Endothelial cell of hepatic sinusoid (primary cell): ENCODE results near the gene BPIFB3.
"Not testable (repeated sequence)": the region's sequence is repeated elsewhere in the genome, so short reads cannot be mapped to it uniquely, and the experiment has no call there.

Experiments
- in situ Hi-C: cut with HindIII; loops from 2 replicates; pipeline ENCODE4 v1.10.0; 2017; ENCODE audit warnings: low sequenced_read_pairs

BPIFB3 gene

DNA sequence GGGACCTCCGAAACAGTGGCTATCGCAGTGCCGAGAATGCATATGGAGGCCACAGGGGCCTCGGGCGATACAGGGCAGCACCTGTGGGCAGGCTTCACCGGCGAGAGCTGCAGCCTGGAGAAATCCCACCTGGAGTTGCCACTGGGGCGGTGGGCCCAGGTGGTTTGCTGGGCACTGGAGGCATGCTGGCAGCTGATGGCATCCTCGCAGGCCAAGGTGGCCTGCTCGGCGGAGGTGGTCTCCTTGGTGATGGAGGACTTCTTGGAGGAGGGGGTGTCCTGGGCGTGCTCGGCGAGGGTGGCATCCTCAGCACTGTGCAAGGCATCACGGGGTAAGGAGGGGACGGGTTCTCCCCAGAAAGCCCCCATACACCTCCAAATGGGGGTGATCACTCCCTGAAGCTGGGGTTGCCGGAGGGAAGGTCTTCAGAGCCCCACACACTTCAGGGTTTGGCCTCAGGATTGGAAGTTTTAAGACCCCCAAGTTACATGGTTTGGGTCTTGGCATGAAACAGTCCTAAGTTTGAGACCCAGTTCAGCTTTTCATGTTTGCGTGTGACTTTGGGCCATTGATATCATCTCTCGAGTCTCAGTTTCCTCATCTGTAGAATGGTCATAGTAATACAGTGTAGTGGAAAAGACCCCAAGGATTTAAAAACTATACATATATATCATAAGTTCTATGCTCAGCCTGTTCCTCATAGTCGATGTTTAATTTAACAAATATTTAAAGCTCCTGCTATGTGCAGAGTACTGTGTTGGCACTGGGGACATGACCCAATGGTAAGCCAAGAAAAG lies 30.0 kb downstream of the BPIFB3 start:
- in situ Hi-C loops = no loop called here

DNA sequence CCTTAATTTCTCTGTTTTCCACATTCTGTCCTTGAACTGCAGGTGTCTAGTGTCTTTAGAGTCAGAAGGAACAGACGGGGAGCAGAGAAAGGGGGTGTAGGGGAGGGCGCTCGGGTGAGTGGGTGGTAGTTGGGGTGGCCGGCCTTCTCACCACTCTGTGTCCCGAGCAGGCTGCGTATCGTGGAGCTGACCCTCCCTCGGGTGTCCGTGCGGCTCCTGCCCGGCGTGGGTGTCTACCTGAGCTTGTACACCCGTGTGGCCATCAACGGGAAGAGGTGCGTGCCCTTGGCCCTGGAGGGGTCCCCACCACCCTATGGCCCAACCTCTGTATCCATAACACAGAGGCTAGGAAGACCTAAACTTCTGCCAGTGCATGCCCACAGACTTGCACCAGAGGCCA lies 31.0 kb downstream of the BPIFB3 start:
- in situ Hi-C loops = no loop called here

DNA sequence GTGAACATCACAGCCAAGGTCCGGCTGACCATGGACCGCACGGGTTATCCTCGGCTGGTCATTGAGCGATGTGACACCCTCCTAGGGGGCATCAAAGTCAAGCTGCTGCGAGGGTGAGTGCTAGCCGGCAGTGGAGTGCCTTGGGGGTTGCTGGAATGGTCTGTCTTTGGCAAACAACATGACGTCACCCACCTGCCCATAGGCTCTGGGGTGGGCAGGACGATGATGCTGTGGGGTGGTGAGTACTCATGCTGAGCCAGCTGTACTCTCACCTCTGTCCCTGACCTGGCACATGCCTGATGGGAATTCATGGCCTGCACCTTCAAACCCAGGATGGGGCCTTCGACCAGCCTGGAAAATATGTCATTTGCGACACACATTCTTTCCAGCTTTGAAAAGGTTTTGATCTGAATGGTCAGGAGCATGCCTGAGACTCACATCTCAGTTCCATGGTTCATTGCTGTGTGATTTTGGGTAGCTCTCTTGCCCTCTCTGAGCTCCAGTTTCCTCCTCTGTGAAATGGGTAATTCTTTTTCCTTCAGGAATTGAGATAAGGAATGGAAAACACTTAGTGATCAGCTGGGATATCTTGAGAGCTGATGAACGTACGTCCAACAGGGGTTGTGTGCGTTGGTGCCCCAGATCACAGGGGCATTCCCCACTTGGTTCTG lies 32.5 kb downstream of the BPIFB3 start:
- in situ Hi-C loops = no loop called here

DNA sequence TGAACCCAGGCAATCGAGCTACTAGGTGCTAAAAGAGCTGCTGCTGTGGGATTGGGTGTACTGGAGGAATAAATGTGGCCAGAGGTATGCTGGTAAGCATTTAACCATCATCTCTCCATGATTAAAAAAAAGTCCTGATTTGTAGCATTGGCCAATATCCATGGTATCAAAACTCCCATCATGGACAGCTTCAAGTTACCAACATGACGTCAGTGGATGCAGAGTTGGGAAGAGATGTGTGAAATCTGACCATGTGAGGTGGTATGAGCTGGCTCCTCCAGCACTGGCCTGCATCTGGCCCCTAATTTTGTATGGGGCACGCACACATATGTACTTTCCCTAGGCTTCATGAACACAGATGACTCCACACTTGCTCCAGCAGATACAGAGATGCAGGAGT lies 37.4 kb downstream of the BPIFB3 start:
- in situ Hi-C loops = no loop called here

DNA sequence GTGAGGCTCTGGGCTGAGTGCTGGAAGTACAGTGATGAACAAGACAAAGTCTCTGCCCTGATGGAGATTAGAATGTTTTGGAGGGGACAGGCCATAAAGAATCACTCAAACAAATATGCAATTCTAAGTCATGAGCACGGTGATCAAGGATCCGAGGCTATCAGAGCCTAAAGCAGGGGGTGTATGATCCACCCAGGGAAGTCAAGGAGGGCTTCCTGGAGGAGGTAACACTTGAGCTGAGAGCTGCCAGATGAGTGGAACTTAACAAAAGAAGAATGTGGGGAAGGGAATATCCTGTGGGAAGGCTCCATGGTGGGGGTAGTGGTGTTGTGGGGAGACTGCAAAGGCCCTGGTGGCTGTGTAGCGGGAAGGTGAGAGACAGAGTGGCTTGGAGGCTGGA lies 38.0 kb downstream of the BPIFB3 start:
- in situ Hi-C loops = no loop called here

DNA sequence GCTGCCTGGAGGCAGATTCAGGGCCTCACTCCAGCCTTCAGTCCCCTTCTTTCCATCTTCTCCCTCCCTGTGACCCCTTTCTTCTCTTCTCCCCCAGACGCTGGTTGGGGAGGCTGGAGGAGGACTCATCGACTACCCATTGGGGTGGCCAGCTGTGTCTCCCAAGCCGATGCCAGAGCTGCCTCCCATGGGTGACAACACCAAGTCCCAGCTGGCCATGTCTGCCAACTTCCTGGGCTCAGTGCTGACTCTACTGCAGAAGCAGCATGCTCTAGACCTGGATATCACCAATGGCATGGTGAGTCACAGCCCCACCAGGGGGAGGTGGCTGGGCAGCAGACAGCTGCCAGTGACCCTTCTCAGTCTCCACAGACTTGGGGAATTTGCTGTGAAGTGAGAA lies 38.7 kb downstream of the BPIFB3 start:
- in situ Hi-C loops = no loop called here

DNA sequence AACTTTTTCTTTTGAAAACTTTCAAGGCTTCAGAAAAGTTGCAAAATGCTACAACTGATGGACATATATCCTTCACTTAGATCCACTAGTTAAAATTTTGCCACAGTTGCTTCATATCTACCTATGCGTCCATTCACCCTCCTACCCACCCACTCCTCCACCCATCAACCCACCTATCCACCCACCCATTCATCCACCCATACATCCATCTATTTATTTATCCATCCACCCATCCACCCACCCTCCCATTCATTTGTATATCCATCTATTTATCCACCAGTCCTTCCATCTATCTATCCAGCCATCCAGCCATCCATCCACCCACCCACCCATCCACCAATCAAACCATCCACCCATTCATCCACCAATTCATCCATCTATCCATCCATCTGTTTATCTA lies 39.4 kb downstream of the BPIFB3 start:
- in situ Hi-C loops = no loop called here

DNA sequence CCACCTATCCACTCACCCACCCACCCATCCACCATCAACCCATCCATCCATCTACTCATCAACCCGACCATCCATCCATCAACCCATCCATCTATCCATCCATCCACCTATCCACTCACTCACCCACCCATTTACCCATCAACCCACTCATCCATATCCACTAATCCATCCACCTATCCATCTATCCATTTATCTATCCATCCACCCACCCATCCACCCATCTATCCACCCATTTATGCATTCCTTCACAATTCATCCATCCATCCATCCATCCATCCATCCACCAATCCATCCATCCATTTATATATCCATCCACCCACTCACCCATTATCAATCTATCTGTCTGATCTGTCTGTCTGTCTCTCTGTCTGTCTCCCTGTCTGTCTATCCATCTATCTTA lies 39.9 kb downstream of the BPIFB3 start:
- in situ Hi-C loops = no loop called here

DNA sequence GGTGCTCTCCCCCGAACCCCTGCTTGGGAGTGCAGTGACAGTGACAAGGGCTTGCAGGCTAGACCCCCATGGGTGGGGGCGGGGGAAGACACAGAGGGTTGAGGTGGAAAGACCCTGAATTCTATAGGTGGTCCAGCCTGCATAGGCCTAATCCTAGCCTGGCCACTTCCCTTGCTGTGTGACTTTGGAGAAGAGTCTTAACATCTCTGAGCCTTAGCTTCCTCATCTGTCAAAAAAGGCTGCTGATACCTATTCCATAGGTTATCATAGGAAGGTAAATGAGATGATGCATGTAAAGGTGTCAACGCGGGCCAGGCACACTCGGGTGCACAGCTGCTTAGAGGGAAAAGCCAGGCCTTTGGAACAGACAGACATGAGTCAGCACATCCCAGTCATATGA lies 41.5 kb downstream of the BPIFB3 start:
- in situ Hi-C loops = no loop called here

DNA sequence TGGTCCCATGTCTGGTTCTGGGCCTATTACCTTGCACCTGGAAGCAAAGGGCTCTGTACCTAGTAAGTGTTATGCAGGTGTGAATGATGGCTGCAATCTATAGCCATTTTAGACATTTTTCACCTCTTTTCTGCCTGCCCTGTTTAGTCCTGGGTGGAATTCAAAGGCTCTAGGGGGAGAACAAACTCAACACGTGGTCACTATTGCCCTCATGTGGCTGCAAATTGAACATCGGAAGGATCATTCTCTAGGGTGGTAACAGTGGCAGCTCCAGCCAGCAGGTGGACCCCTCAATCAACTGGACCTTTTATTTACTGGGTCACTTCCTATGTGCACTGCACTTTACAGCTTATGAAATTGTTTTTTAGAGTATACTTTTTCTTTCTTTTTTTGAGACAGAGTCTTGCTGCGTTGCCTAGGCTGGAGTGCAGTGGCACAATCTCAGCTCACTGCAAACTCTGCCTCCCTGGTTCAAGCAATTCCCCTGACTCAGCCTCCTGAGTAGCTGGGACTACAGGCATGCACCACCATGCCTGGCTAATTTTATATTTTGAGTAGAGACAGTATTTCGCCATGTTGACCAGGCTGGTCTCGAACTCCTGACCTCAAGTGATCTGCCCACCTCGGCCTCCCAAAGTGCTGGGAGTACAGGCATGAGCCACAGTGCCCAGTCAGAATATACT lies 42.3 kb downstream of the BPIFB3 start:
- in situ Hi-C loops = not testable (repeated sequence)

DNA sequence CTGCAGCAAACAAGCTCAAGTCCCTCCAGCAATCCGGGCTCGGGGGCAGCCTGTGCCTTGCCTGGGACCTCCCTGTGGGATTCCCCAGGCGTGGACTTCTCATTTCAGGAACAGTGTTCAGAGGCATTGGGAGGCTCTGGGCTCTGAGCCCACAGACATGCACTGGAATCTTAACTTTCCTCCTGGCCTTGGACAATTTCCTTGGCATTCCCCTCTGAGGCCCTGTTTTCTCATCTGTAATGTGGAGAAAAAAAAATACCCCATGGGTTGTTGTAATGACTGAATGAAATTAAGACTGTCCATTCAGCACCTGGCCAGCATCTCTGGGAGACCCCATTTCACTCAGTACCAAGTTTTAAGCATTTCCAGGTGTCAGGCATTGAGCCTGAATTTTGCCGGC lies 43.3 kb downstream of the BPIFB3 start:
- in situ Hi-C loops = no loop called here

DNA sequence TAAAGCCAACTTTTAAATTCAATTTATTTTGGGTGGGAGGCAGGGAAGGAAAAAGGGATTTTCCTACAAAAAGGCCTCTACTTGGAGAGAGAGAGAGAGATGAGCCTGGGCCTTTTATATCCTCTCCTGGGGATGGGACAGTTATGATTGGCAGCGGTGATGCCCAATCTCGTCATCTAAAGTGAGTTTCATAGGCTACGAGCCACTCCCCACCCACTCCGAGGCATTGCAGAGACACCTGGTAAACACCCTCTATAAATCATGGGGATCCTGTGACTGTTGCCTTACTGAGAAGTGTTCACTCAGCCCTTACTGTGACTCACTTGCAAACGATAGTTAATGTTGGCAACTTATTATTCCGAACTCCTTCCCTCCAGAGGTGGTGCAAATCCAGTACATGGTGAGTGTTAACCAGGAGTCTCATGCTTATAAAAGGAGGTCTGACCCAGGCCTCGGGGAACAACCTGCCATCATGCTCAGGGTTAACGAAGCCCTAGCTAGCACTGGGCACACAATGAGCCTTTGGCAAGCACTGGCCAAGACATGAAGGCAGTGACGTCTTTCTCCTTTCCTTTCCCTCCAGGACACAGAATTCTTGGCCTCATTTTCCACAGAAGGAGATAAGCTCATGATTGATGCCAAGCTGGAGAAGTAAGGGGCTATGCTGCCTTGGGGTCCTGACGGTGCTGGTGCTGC lies 46.3 kb downstream of the BPIFB3 start:
- in situ Hi-C loops = no loop called here

DNA sequence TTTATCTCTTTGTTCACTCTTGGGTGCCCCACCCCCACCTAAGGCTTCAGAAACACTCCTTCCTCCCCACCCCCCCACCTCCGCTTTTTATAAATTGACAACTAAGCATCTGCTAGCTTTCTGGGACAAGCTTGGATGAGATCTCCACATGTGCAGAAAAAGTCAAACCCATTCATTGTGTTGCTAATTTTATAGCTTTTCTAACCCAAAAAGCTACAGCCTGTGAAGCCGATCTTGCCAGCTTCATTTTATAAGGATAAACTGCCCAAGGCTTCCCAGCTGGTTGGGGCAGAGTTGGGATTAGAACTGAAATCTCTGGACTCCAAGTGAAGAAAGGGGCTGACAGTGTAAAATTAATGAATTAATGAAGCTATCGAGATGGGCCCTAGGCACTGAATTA lies 49.9 kb downstream of the BPIFB3 start:
- in situ Hi-C loops = no loop called here

DNA sequence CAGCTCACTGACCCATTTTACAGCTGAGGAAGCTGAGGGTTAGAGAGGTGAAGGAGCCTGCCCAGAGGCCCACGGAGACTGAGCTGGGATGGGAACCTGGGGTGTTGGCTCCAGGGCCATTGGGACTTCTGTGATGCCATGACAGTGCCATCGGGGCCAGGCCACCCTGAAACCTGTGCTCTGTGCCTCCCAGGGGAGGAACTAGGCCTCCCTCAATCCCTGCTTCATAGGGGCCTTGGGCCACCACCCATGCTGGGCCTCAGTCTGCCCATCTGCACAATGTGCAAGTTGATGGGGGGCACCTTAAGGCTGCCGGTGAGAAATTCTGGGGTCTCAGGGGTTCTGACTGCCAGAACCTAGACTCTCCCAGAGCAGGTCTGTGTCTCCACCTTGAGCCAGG lies 50.6 kb downstream of the BPIFB3 start:
- in situ Hi-C loops = no loop called here

DNA sequence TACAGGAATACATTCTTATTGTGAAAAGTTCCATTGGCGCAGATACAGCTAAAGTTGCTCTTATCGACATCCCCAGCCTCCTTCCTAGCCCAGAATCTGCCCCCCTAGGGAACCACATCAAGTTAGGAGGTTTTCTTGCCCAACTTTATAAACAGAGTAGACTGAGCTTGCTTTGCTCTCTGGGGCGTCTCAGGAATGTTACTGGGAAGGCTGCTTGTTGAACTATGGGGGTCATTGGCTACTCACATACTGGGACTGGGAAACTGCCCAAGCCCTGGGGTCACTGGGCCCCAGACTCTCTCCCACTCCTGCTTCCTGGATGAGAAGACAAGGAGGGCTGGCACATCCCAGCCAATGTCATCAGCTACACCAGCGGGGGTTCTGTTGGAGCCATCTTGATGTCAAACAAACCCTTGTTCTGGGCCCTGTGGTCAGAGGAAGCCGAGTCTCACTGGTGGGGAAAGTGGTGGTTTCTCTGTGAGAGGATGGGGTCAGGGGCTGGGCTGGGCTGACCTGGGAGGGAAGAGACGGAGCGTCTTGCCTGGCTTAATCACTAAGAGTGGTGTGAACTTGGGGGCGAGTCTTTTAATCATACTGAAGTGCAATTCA lies 51.7 kb downstream of the BPIFB3 start:
- in situ Hi-C loops = no loop called here

DNA sequence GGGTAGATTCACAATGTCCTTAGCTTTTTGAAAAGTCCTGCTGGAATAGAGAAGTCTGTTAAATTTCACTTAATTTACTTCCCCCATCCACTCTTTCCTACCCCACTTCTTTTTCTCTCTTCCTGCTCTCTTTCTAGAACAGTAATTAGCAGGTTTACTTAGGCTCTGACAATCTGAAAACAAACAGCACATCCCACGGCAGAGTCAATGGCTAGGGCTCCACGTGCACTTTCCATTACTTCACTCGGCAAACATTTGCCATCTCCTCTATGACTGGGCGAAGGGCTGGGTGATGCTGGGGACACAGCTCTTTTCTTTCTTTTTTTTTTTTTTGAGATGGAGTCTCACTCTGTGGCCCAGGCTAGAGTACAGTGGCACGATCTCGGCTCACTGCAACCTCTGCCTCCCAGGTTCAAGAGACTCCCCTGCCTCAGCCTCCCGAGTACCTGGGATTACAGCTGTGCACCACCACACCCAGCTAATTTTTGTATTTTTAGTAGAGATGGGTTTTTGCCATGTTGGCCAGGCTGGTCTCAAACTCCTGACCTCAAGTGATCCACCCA lies 52.4 kb downstream of the BPIFB3 start:
- in situ Hi-C loops = not testable (repeated sequence)

DNA sequence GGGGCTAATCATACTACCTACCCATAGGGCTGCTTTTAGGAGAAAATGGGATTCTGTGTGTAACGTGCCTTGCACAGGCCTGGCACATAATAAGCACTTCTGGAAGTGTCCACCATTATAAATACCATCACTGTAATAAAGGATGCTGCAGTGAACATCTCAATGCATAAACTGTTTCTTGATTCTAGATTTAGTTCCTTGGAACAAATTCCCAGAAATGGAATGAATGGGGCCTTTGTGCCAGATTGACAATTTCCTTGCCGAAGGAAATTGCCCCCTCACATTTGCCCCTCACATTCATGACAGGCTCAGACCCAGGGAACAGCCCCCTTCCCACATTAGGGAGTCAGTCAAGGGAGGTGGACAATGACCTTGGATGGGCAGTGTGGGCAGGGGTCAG lies 55.0 kb downstream of the BPIFB3 start:
- in situ Hi-C loops = no loop called here

DNA sequence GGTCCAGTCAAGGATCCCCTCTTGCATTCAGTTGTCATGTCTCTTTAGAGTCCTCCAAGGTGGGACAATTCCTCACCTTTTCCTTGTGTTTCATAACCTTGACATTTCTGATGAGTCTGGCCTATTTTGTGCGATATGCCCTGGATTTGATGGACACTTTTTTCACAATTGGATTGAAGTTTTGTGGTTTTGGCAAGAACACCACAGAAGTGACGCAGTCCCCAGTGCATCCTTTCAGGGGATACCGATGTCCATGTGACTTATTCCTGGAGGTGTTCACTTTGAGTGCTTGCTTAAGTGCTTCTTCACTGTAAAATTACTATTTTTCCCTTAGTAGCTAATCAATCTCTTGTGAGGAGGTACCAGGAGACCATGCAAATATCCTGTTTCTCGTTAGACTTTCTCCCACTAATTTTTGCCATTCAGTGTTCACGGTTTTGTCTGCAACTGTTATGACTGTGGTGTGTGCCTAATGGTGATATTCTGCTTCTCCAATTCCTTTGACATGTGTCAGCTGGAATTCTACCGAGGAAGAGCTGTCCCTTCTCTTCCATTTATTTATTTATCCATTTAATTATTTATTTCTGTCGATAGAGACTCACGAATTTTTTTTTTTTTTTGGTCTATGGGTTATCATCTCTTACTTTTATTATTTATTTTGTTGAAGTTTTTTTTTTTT lies 56.6 kb downstream of the BPIFB3 start:
- in situ Hi-C loops = no loop called here

DNA sequence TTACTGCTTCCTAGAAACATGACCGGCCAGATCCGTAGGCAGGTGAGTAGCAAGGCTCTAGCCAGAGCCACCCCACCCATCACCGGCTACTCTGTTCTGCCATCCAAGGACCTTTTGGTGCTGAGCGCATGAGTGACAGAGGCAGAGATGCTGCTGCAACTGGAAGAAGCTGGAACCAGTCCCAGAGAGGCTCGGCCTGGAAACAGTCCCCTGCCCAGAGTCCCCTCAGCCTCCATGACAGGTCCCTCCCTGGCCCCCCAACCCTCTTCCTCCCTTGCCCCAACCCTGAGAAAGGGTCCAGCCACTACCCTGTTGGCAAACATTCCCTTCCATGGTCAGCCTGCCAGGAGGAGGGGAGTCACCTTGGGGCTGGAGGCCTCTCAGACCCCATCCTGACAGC lies 57.6 kb downstream of the BPIFB3 start:
- in situ Hi-C loops = no loop called here
